ENCODE data around the gene DAPL1. TPM values are rescaled to one million over a fixed set of nuclear protein-coding genes. Genes with fewer than 3 reads are reported as not detected.

Gene DAPL1
- total and polyA plus RNA-seq, 2 experiments from 2014 or later: not detected

DNA sequence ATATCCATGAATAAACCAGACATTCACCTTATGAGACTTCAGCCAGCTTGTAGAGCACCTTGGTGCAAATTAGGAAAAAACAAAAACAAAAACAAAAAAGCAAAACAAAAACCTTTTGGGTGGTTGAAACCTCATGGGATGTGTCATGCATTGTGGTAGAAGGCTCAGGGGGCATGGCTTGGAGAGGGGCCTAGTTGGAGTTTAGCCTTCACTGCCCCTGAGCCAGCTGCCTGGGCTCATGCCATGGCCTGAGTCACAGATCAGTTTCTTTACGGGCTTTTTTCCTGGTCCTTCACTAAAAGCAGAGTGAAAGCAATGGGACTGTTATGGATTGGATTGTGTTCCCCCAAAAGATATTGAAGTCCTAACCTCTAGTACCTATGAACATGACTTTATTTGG, 22.0 kb upstream of the DAPL1 start:
- H3K9me2 ChIP-seq (ENCODE audit: insufficient read depth): no peaks in the 10 kb centered on the region
- in situ Hi-C loops (cut with MboI): no loop called here
- H3K9me3 ChIP-seq (ENCODE audit: low read depth): no peaks in the 10 kb centered on the region
- H3K27ac ChIP-seq: peak overlapping the region; percentile 26; the same call in 1 of the 2 replicates
- H3K27me3 ChIP-seq (replicated peaks; ENCODE audit: insufficient read depth): no peaks in the 10 kb centered on the region
- peak overlapping the region; percentile 39 for H3K4me2 ChIP-seq (ENCODE audit: unreplicated experiment)
- DNase-seq: peak; percentile 87
- peak overlapping the region; percentile 8 for H3K4me3 ChIP-seq
- WGBS, 2 experiments (ENCODE audit: low coverage in 1 of 2, low lambda C conversion rate in 2 of 2, missing lambda C conversion rate in 2 of 2): 0 to 6% methylated on average over 1 of the region's 1 CpG
- H2AFZ ChIP-seq: no peak overlapping the region
- no peaks in the 10 kb centered on the region for H4K20me1 ChIP-seq (ENCODE audit: insufficient read depth)
- no peaks in the 10 kb centered on the region for H3K79me2 ChIP-seq (ENCODE audit: insufficient read depth)
- TF ChIP-seq EZH2 (IDR thresholded peaks at IDR 0.05; ENCODE audit: insufficient read depth, poor library complexity, severe bottlenecking): no peak
- TF ChIP-seq EZH2phosphoT487 (IDR thresholded peaks at IDR 0.05; ENCODE audit: insufficient read depth, low read depth): no peak
- peaks cover 13% of the 10 kb centered on the region for H3K4me1 ChIP-seq (ENCODE audit: insufficient read depth)
- no peak overlapping the region for H3K9ac ChIP-seq
- no peaks in the 10 kb centered on the region for H3K36me3 ChIP-seq (ENCODE audit: low read depth)
- H3F3A ChIP-seq (ENCODE audit: insufficient read depth): peaks cover 11% of the 10 kb centered on the region

DNA sequence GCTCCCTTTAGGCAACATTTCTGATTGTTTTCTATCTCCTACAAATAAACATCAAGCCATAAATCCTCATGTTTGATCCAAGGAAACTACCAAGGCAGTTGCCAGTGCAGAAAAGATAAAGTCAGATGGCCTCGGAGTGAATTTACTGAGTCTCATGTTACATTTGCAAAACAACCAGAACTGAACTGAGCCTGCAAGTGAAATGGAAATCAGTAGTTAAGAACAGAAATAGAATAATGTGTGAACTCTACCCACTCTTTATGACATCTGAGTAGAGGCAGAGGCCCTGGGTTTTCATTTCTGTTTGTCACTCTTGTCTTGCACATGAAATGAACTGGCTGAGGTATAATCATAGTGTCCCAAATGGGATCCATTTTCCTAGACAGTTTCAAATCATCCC, 20.4 kb upstream of the DAPL1 start:
- in situ Hi-C loops (cut with MboI): no loop called here
- Histone ChIP-seq H3K36me3 (ENCODE audit: low read depth) (no peaks in the 10 kb centered on the region), H2AFZ (no peak overlapping the region), H3F3A (ENCODE audit: insufficient read depth) (peaks cover 11% of the 10 kb centered on the region), H3K9me2 (ENCODE audit: insufficient read depth) (no peaks in the 10 kb centered on the region; the same call in 1 of the 2 replicates), H4K20me1 (ENCODE audit: insufficient read depth) (no peaks in the 10 kb centered on the region), H3K9ac (no peak overlapping the region), H3K4me1 (ENCODE audit: insufficient read depth) (peaks cover 23% of the 10 kb centered on the region), H3K4me3 (no peak overlapping the region), H3K27ac (no peak overlapping the region), H3K4me2 (ENCODE audit: unreplicated experiment) (no peak overlapping the region), H3K27me3 (replicated peaks; ENCODE audit: insufficient read depth) (no peaks in the 10 kb centered on the region), H3K9me3 (ENCODE audit: low read depth) (no peaks in the 10 kb centered on the region), H3K79me2 (ENCODE audit: insufficient read depth) (no peaks in the 10 kb centered on the region)
- no peak for TF ChIP-seq EZH2phosphoT487 (IDR thresholded peaks at IDR 0.05; ENCODE audit: insufficient read depth, low read depth)
- no peak for TF ChIP-seq EZH2 (IDR thresholded peaks at IDR 0.05; ENCODE audit: insufficient read depth, poor library complexity, severe bottlenecking)
- no peak for DNase-seq
- WGBS, 2 experiments (ENCODE audit: low coverage in 1 of 2, low lambda C conversion rate in 2 of 2, missing lambda C conversion rate in 2 of 2): 11 to 23% methylated on average over 1 of the region's 1 CpG

DNA sequence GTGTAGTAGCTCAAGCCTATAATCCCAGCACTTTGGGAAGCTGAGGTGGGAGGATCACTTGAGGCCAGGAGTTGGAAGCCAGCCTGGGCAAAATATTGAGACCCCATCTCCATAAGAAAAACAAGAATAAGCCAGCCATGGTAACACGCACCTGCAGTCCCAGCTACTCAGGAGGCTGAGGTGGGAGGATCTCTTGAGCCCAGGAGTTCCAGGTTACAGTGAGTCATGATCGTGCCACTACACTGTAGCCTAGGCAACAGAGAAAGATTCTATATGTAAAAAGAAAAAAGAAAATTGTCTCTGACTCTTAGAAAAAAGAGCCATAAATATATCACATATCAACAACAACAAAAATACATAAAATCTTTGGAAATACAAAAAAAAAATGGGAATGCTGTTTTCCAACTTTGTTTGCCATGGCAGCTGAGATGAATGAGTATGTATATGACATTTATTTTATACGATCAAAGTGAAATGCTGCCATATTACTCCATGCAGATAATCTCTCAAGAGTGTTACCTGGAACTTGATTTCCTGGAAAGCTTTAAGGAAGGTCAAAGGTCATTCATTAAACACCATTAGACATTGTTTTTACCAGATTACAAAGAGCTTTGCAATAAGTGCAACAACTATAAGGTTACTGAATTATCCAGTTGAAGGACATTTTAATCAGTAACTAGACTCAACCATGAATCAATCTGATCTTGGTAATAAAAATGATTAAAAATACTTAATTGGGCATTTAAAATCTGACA, 19.7 kb upstream of the DAPL1 start:
- Histone ChIP-seq H3K9ac (no peak overlapping the region), H3K4me3 (no peak overlapping the region), H3K4me2 (ENCODE audit: unreplicated experiment) (no peak overlapping the region), H3K9me3 (ENCODE audit: low read depth) (no peaks in the 10 kb centered on the region), H3K27ac (no peak overlapping the region), H3K27me3 (replicated peaks; ENCODE audit: insufficient read depth) (no peaks in the 10 kb centered on the region), H4K20me1 (ENCODE audit: insufficient read depth) (no peaks in the 10 kb centered on the region), H3K4me1 (ENCODE audit: insufficient read depth) (peaks cover 23% of the 10 kb centered on the region), H3K36me3 (ENCODE audit: low read depth) (no peaks in the 10 kb centered on the region), H2AFZ (no peak overlapping the region), H3F3A (ENCODE audit: insufficient read depth) (peaks cover 11% of the 10 kb centered on the region), H3K79me2 (ENCODE audit: insufficient read depth) (no peaks in the 10 kb centered on the region), H3K9me2 (ENCODE audit: insufficient read depth) (no peaks in the 10 kb centered on the region; the same call in 1 of the 2 replicates)
- 84 to 99% methylated on average over 3 of the region's 3 CpGs for WGBS, 2 experiments (ENCODE audit: low coverage in 1 of 2, low lambda C conversion rate in 2 of 2, missing lambda C conversion rate in 2 of 2)
- no peak for TF ChIP-seq EZH2 (IDR thresholded peaks at IDR 0.05; ENCODE audit: insufficient read depth, poor library complexity, severe bottlenecking)
- no peak for TF ChIP-seq EZH2phosphoT487 (IDR thresholded peaks at IDR 0.05; ENCODE audit: insufficient read depth, low read depth)
- in situ Hi-C loops (cut with MboI): no loop called here
- DNase-seq: no peak

DNA sequence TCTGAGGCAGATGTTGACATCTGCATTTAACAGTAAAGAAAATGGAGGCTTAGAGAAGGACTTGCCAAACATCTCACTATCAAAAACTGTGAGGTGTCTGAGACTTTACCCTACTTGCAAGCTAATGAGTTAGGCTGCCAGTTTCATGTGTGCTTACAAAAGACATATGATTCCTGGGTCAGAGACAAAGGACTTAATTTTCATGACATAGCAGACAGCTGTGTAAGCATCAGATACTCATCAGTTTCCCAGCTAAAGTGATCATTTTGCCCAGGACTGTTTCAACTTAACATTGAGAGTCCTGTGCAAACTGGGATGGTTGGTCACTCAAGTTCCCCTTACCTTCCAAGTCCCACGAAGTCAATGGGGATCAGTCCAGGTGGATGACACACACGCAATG, 18.9 kb upstream of the DAPL1 start:
- TF ChIP-seq EZH2 (IDR thresholded peaks at IDR 0.05; ENCODE audit: insufficient read depth, poor library complexity, severe bottlenecking) (no peak), EZH2phosphoT487 (IDR thresholded peaks at IDR 0.05; ENCODE audit: insufficient read depth, low read depth) (no peak)
- no peaks in the 10 kb centered on the region for H3K9me3 ChIP-seq (ENCODE audit: low read depth)
- no peak overlapping the region for H3K4me3 ChIP-seq
- H3F3A ChIP-seq (ENCODE audit: insufficient read depth): peaks cover 14% of the 10 kb centered on the region
- no peak for DNase-seq
- in situ Hi-C loops (cut with MboI): no loop called here
- no peaks in the 10 kb centered on the region; the same call in 1 of the 2 replicates for H3K9me2 ChIP-seq (ENCODE audit: insufficient read depth)
- H3K79me2 ChIP-seq (ENCODE audit: insufficient read depth): no peaks in the 10 kb centered on the region
- no peak overlapping the region for H2AFZ ChIP-seq
- WGBS, 2 experiments (ENCODE audit: low coverage in 1 of 2, low lambda C conversion rate in 2 of 2, missing lambda C conversion rate in 2 of 2): 70 to 71% methylated on average over 2 of the region's 2 CpGs
- no peak overlapping the region for H3K4me2 ChIP-seq (ENCODE audit: unreplicated experiment)
- H3K27me3 ChIP-seq (replicated peaks; ENCODE audit: insufficient read depth): no peaks in the 10 kb centered on the region
- no peaks in the 10 kb centered on the region for H3K36me3 ChIP-seq (ENCODE audit: low read depth)
- H4K20me1 ChIP-seq (ENCODE audit: insufficient read depth): no peaks in the 10 kb centered on the region
- no peak overlapping the region for H3K9ac ChIP-seq
- H3K27ac ChIP-seq: no peak overlapping the region
- H3K4me1 ChIP-seq (ENCODE audit: insufficient read depth): peaks cover 27% of the 10 kb centered on the region
